GM19467 (cell line): ENCODE results near the gene ALX4.

ENCODE experiments used
- ATAC-seq: cut with Tn5 transposase; IDR thresholded peaks from one replicate; pipeline ENCODE4 v1.9.1; 2021; ENCODE audit warnings: mild to moderate bottlenecking, moderate library complexity; ENCODE audit not compliant: unreplicated experiment

The ALX4 gene

DNA sequence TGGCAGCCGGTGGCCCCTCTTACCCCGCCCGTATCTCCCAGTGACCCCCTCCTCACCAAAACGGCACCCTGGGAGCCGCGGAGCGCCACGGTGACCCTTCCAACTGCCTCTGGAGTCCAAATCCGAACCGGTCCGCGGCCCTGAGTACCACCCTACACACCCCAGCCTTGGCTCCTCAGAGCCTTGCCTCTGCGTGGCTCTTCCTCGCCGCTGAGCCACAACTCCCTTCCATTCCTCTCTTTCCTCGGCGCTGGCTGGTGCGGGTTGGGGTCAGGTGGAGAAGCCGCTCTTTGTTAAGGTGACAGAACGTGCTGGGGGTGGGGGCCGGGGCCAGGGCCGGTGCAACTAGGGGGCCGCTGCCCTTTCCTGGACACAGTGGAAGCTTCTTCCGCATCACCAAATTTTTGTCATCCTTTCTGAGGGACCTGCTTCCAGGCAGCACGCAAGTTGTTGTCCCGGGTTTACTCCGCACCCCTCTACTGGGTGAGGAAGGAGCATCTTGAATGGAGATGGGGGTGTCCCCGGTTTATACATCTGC, 6.5 kb downstream of the ALX4 start:
- no peak for ATAC-seq

GRCh38 chr11:44301564-44302271, 8.2 kb downstream of the ALX4 start:
- no peak for ATAC-seq

- ATAC-seq: no peak
These were observed 8.9 kb downstream of the ALX4 start for GRCh38 chr11:44300844-44301563.

DNA sequence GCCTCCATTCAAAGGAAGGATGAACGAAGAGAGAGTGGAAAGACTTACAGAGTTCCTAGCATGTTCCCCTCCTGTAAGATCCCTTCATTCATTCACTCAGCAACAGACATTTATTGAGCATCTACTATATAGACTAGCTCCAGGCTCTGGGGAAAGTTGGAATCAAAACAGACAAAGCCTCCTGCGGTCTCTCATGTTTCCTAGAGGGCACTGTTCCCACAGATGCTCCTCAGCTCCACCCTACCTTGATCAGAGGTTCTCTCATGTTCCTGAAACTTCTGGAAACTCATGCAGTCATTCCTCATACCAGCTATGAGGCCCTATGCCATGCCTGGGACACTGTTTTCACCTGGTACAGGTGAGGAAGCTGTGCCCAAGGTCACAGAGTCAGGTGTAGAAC, 11.1 kb downstream of the ALX4 start:
- ATAC-seq: no peak

DNA sequence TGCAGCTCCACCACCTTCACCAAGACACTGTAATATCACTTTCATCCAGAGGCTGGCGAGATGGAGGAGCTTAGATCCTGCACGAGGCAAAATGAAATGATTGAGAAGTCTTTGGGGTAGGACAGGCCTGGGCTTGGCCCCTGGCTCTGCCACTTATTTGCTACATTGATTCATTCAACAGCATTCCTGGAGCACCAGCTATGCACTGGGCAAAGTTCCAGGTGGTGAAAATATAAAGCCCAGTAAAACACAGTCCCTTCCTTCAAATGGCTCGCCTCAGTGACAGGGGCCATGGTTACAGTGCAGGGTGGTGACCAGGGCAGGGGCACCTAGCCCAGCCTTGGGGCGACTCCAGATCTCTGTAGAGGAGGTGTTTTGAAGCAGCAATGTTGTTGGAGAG, 19.7 kb downstream of the ALX4 start:
- no peak for ATAC-seq

DNA sequence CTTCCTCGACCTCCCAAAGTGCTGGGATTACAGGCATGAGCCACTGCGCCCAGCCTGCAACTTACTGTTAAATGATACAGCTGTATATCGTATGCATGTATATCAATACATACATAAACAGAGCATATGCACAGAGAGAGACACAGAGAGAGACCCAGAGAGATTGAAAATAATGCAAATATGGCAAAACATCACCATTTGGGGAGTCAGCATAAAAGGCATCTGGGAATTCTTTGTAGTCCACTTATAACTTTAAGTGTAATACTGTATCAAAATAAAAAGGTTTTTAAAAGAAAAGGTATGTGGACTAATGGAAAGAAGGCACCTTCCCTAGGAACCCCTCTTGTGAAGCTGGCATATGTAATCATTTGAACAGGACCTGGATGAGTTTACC, 21.8 kb downstream of the ALX4 start:
- ATAC-seq: no peak

- no peak for ATAC-seq
These were observed 23.0 kb downstream of the ALX4 start for GRCh38 chr11:44286911-44287310.

GRCh38 chr11:44286268-44286880, 23.6 kb downstream of the ALX4 start:
- no peak for ATAC-seq

DNA sequence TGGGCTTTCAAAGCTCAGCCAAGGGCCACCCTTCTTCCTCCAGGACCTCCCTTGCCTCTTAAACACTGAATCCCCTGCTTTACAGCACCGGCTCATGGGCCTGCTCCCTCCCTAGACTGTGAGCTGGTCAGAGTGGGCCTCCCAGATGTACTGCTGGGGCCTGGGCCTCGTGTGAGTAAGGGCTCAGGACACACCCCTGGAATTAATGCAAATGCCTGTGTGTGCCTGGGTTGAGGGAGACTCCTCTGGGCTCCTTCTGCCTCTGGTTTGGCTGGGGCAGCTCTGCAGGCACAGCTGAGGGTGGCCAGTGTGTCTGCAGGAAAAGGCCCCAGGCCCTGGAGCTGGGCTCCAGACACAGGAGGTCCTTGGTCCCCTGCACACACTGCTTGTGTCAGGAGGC, 24.2 kb downstream of the ALX4 start:
- no peak for ATAC-seq

DNA sequence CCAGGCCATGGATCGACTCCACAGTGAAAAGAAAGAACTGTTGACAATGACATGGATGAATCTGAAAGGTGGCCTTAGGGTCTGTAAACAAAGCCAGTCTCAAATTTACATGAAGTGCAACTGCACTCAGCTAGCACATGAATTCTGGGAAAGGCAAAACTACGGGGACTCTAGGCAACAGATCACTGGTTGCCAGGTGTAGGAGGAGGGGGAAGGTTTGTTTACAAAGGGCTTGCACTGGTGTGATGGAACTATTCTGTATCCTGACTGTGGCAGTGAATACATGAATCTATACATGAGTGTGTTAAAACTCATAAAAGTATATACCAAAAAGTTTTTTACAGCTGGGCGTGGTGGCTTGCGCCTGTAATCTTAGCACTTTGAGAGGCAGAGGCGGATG, 27.3 kb downstream of the ALX4 start:
- no peak for ATAC-seq

- ATAC-seq: no peak
These were observed 28.8 kb downstream of the ALX4 start for GRCh38 chr11:44281151-44281550.

DNA sequence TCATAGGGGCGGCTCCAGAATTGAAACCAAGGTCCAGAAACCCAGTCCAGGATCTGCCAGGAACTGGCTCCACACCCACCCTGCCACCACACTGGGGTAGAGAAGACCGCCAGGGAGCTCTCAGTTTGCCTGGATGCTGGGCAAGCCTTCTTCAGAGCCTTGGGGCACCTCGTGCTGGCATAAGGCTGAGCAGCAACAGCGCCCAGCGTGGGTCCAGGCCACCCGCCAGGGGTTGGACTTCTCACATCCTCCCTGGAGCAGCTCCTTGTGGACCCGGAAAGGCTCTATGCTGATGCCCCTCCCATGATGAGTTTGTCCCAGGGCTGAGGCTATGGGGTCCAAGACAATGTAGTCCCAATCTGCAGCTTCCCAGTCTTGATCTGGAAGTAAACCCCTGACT, 29.7 kb downstream of the ALX4 start:
- no peak for ATAC-seq

- no peak for ATAC-seq
These were observed 30.5 kb downstream of the ALX4 start for GRCh38 chr11:44279483-44279882.

GRCh38 chr11:44277196-44278090, 32.5 kb downstream of the ALX4 start:
- no peak for ATAC-seq

DNA sequence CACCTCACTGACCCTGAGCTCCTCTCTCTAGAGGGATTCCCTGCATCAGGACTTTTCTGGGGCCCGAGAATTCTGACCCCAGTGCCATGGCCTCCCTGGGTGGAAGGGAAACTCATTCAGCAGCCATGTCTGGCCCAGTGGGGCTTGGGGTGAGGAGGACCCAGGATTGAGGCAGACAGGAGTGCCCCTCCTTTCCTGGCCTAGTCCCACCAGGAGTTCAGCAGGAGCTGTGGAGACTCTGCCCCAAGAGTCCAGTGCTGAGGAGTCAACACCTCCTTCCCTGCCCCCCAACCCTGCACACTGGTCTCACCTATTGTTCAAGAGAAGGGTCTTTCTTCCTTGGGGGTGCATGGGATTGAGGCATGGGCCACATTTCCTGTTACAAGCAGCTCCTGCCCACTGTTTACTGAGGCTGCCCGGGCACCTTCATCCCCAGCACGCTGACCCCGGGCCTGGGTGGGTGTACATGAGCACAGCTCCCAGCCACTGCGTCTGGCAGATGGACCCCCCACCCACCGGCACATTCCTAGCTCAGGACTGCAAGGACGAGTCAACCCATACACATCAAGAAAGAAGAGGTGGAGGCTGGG, 33.9 kb downstream of the ALX4 start:
- ATAC-seq: no peak

- no peak for ATAC-seq
These were observed 34.7 kb downstream of the ALX4 start for GRCh38 chr11:44275241-44275640.

- no peak for ATAC-seq
These were observed 35.5 kb downstream of the ALX4 start for GRCh38 chr11:44274404-44274803.

DNA sequence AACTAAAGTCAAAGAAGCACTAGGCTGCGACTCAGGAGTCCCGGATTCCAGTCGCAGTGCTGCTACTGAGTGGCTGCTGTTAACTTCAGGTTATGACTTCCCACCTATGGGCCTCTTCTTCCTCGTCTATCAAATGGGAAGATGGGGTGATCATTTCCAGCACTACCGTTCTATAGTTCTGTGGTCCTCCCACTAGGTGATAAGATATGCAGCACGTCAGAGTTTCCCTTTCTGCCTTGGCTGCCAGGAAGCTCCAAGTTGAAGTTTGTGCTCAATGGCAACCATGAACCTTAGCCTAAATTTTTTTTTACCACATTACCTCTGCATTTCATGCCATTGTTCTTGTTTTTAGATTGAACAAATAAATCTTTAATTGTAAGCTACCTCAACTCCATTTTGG, 38.7 kb downstream of the ALX4 start:
- ATAC-seq: no peak

- ATAC-seq: no peak
These were observed 39.3 kb downstream of the ALX4 start for GRCh38 chr11:44270403-44271273.
